HepG2 (cell line): ENCODE data around the gene RNF175.

Source experiments
- CTCF ChIP-seq: sonication (generic); formaldehyde crosslinking; IDR thresholded peaks from 2 replicates; pipeline ENCODE4 v1.5.0; 2020; ENCODE audit warnings: mild to moderate bottlenecking, missing genetic modification reagents, moderate library complexity
- GABPA ChIP-seq, 2 experiments: IDR thresholded peaks; 2 replicates each; pipeline ENCODE4 v1.6.1; 2011 to 2016; ENCODE audit warnings: low read depth in 2 of 2, low read length in 1 of 2, missing biosample characterization in 1 of 2, missing genetic modification characterization in 1 of 2
- HNF4A ChIP-seq: sonication (generic); formaldehyde crosslinking; IDR thresholded peaks from 2 replicates; pipeline ENCODE4 v1.4.0; 2020; ENCODE audit warnings: missing genetic modification reagents
- PLSCR1 ChIP-seq: sonication (generic); formaldehyde crosslinking; IDR thresholded peaks from 2 replicates; pipeline ENCODE4 v1.5.0; 2020; ENCODE audit warnings: missing genetic modification reagents, mild to moderate bottlenecking, borderline replicate concordance
- POLR2A ChIP-seq, 2 experiments: IDR thresholded peaks; 2 replicates each; pipeline ENCODE4 v1.6.1; 2011; ENCODE audit warnings: low read depth in 2 of 2, low read length in 2 of 2, mild to moderate bottlenecking in 1 of 2, moderate library complexity in 1 of 2; ENCODE audit not compliant: insufficient read depth in 1 of 2
- ZBTB8A ChIP-seq: sonication (generic); formaldehyde crosslinking; IDR thresholded peaks from 2 replicates; pipeline ENCODE4 v1.4.0; 2020; ENCODE audit warnings: mild to moderate bottlenecking, low read depth, missing genetic modification reagents, borderline replicate concordance
- ZKSCAN1 ChIP-seq: fragments of 150-350 bp; IDR thresholded peaks from 2 replicates; pipeline ENCODE4 v1.6.1; 2014; ENCODE audit warnings: low read length
- ZNF737 ChIP-seq: sonication (generic); formaldehyde crosslinking; IDR thresholded peaks from 2 replicates; pipeline ENCODE4 v1.5.0; 2020; ENCODE audit warnings: missing genetic modification reagents, mild to moderate bottlenecking, borderline replicate concordance

GRCh38 chr4:153725136-153725830 lies 34.5 kb downstream of the RNF175 start:
- no peak for TF ChIP-seq CTCF
- no peak for TF ChIP-seq ZNF737 (CRISPR knock-in tag)
- TF ChIP-seq HNF4A (CRISPR knock-in tag): no peak
- no peak for TF ChIP-seq ZKSCAN1
- no peak for TF ChIP-seq ZBTB8A (CRISPR knock-in tag)
- no peak for TF ChIP-seq POLR2A (IDR thresholded peaks at IDR 0.05; ENCODE audit: insufficient read depth in 1 of 2, low read depth in 2 of 2, low read length in 2 of 2)
- TF ChIP-seq PLSCR1 (CRISPR knock-in tag): no peak
- no peak for TF ChIP-seq GABPA (IDR thresholded peaks at IDR 0.05; ENCODE audit: low read depth, low read length)
- no peak for TF ChIP-seq GABPA (CRISPR knock-in tag; IDR thresholded peaks at IDR 0.05; ENCODE audit: low read depth)
